Right lobe of liver (tissue), 4 donors: ENCODE data around the gene ZNF385A.

ENCODE experiments used
- CTCF ChIP-seq, 4 donors: fragments of 200-600 bp in 3 of 4; fragments of 450-650 bp in 1 of 4; IDR thresholded peaks; one replicate each; pipeline versions ENCODE4 v1.5.1 to v1.8.0; 2016 to 2022; ENCODE audit warnings: antibody characterized with exemption in 4 of 4, mild to moderate bottlenecking in 2 of 4
- POLR2A ChIP-seq: fragments of 450-650 bp; IDR thresholded peaks from one replicate; pipeline ENCODE4 v1.6.1; 2017; ENCODE audit warnings: antibody characterized with exemption, mild to moderate bottlenecking
- donor health status: DM: no; HTN: no; CAD: no.
- donor health status: DM: no; HTN: no; CAD: no.
- donor health status: DM: no; HTN: yes; CAD: no.

- TF ChIP-seq CTCF (IDR thresholded peaks at IDR 0.05) (no peak), POLR2A (no peak)
These were observed 5.7 kb upstream of the ZNF385A start for GRCh38 chr12:54390176-54390667.
